ENCODE measurements around the gene HRH3.

Gene HRH3

DNA sequence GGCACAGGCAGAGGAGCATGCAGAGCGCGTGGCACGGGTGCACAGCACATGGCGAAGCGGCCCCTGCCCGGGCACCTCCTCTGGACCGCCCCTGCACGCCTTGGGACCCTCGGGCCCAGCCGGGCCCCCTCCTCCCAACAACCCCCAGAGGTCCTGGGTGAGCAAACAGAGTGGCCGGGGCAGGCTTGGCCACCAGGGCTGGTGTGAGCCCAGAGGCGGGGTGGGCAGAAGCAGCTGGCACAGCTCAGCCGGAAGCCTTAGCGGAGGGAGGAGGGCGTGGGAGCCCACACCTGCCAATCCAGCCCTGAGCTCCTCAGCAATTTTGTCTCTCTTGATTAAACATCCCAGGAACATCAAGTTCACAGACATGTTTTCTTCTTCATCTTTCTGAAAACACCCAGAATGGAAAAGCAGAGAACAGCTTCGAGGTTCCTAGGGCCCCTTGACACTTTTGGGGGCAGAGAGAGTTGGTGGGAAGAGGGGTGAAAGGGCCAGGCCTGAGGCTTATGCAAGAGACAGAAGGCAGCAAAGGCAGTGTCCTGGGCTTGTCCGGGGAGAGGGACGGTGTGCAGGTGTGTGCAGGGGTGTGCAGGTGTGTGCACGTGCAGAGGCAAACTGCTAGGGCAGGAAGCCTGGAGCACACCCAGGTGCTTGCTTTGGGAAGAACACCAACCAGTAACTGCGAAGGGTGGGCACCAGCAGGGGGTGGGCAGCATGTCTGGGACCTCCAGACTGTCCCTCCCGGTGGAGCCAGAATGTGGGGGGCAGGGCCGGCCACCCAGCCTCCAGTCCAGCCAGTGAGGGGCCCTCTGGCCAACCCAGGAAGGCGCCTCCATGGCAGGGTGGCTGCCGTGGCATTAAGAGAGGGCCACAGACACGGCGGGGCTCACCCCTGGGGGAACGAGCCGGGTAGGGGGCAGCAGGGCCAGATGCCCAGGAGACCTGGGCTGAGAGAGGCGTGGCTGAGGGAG lies 4.8 kb downstream of the HRH3 start:
- DNase-seq, result no peak

DNA sequence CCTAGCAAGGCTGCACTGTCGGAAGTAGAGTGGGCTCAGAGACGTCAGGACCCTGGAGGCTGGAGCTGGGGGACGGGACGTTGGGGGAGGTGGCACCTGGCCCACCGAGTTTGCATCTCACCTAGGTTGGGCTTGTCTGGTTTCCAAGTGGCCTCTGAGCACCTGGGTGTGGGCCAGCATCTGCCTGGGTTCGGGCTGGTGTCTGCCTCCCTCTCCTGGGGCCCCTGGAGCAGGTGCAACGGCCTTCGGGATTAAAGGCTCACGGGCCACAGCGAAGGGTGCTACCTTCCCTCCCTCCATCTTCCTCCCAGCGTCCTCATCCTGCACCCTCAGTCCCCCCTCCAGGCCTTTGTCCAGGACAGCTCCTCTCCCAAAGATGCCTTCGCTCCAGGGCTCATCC lies 6.0 kb downstream of the HRH3 start:
- DNase-seq, result no peak

DNA sequence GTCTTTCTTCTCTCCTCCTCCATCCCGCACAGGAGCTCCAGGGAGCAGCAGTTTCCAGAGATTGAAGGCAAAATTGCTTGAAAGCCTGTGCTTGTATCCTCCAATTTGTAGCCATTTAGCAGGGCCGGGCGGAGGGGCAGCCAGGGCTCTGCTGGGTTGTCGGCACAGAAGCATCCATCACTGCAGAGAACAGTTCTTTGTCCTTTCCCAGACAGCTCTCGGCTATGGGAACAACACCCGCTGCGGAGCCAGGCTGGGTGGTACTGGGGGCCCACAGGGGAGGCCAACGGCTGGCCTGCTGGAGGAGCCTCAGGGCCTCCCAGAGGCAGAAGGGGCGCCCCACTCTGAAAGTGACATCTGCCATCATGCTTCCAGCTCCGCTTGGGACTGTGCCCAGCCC lies 7.8 kb downstream of the HRH3 start:
- DNase-seq, result no peak

DNA sequence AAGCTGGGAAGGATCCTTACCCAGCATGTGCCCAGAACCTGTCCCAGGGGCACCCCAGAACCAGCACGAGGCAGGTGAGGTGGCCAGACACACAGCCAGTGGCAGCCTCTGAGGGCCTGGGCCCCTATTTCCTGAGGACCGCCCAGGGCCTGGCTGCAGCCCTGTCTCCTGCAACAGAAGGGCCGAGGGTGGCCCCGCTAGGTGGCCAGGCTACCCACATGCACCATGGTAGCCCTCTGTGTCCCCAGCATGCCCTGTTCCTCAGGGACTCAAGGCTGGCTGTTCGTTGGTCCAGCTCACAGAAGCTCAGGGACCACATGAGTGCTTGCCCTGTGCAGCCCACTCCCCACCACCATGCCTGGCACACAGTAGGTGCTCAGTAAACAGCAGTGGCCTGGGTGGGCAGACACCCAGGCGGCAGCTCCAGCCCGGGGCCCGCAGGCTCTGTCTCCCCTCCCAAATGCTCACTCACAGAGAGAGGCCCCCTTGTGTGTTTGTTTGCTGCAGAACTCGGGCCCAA lies 8.2 kb downstream of the HRH3 start:
- no peak for DNase-seq

DNA sequence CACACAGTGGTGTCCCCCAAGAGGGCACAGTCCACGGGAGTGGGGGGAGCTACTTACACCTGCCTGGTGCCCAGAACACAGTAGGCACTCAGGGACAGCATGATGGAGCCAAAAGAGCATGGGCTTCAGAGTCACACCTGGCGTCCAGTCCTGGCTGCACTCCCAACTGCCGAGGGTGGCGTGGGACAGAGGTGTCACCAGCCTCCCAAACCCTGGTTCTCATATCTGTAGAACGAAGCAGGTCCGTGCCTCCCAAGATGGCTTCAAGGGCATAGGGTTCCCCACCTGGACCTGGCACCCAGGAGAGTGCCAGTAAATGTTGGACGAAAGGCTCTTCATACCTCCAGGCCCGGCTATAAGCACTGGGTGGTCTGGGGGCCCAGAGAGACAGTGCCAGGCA lies 8.9 kb downstream of the HRH3 start:
- no peak for DNase-seq

DNA sequence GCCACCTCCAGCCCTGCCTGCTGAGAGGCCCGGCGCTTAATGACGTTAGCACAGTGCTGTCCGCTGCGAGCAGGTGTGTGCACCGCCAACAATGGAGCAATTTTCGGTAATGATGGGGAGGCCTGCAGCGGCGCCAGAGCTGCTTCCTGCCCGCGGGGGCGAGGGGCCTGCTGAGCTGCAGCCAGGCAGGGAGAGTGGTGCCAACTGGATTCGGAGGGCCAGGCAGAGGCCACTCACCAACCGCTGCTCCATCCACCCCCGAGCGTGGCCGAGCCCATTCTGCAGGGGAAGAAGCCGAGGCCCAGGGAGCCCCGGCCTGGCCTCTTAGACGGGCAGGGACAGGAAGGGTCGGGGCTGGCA lies 9.6 kb downstream of the HRH3 start:
- DNase-seq, result no peak

DNA sequence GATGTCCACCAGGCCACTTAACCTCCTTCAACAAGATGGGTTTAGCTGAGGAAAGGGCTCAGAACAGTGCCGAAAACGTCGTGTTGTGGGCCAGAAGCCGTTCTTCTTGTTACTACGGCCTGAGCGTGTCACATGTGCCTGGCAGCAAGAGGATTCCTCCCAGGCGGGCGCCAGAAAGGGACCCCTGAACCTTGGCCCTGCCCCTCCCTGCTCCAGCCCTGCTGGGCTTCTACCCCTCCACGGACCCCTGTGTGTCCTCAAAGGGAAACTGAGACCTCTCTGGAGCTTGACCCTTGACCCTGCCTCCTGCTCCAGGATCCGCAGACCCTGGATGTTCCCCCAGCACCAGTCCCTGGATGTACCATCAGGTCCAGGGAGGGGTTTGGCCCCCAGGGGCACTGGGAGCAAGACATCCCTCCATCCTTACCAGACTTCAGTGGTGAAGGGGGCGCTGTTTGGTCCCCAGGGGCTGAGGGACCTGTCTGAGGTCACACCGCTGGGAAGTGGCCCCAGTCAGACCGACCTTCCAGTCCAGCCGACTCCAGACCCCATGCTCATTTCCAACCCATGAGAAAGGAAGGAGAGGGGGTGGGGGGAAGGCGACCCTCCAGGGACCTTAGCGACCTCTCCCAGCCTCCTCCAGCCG lies 10.1 kb downstream of the HRH3 start:
- DNase-seq, result no peak

DNA sequence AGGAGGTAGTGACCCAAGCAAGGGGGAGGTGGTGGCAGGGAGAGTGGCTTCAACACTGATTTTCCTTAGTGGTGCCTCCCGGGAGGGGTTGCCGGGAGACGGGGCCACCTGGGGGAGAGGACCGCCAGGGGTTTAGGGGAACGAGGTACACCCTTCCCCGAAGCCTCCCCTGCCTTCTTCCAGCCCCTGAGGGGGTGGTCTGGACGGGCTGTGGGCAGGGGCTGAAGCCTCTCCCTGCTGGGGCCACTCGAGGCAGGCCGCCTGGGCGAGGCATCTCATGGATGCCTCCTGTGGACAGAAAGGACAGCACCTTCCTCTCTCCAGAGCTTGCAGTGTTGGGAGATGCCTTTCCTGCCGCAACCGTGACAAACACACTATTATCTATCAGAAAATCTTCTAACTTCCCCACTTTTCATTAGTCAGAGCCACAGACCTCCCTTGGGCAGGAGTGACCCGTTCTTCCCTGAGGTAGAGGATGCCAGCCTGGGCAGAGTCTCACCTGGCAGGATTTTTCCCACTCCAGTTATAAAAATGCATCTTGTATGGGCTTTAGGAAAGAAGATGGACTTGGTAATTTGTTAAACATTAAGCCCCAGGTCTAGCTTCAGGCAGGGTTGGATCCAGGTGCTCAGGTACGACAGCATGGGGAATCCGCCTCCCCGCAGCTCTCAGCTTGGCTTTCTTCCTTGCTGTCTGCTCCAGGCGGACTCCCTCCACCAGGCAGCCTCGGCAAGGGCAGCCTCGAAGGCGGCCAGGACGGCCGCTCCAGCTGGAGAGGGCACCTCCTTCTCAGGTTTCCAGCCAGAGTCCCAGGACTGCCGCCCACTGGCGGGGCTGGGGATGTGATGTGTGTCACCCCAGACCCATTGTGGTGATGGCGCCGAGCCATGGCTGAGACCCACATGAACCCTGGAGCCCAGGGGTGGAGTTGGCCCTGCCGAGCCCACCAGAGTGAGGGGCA lies 11.0 kb downstream of the HRH3 start:
- DNase-seq, result no peak

DNA sequence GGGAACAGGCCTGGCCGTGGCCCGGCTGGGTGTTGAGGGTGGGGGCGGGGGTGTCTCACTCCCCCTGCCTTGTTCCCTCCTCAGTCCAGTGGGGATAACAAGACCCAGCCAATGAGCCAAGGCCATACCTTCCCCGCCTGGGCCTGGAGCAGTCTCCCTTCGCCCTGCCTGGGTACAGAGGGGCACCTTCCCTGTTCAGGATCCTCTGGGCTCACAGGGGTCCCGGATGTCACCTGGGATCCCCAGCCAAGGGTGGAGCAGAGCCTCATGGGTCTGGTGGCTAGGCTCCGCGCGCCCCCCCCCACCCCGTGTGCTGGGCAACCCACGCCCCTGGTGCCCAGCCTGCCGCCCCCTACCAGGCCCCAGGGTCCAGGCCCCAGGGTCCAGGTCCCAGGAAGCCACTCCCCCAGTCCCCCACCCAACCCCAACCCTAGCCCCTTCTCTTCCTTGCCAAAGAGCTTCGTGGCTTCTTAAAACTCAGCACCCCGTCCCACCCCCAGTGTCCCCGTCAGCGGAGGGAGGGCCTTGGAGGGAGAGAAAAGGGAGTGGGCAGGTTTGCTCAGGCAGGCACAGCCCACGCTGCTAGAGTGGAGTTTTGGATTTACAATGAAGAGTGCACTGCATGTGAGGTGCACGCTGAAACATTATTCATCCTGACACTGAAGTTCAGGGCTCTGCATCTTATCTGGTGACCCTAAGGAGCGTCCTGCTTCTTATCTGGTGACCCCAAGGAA lies 11.8 kb downstream of the HRH3 start:
- no peak for DNase-seq

DNA sequence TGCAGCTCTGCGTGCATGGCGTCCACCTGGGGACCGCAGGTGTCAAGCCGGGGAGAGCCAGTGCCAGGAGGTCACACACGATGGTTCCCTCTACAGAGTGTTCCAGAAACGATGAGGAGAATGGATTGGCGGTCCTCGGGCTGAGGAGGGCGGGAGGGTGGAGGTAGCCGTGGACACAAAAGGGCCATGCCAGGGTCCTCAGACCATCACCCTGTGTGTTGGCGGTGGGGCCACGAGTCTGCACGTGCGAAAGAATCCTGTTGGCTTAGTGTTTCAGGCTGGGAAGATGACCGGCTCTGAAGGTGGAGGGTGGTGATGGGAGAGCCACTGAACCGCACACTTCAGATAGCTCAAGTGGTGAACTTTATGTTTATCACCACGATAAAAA lies 13.7 kb downstream of the HRH3 start:
- DNase-seq, result no peak

DNA sequence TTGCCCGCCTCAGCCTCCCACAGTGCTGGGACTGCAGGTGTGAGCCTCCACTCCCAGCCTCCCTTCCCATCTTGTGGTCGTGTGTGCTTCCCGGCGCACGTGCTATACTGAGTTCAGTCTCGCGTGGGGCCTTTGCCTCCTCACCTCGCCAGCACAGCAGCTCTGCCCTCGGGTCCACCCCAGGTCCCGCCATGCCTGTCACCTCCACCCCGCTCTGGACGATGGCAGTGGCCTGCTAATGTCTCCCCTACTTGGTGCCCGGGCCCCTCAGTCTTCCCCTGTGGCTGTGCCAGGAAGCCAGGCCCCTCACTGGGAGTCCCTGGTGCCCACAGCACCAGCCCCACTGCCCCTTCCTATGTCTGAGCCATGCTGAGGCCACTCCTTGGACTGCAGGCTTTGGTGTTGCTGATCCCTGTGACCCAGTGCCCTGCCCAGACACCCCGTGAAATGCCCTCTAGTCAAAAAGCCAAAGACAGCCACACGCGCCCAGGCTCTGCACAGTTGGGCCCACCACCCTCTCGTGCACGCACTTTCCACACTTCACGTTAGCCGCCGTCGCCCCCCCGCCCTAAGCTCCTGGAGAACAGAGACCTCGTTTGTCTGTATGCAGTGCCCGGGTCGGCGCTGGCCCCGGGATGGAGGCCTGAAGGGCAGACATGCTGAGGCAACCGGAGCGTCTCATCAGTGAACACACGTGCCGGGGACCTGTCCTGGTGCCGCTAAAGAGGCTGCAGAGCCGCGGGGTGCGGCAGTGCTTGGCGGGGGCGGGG lies 14.3 kb downstream of the HRH3 start:
- no peak for DNase-seq

DNA sequence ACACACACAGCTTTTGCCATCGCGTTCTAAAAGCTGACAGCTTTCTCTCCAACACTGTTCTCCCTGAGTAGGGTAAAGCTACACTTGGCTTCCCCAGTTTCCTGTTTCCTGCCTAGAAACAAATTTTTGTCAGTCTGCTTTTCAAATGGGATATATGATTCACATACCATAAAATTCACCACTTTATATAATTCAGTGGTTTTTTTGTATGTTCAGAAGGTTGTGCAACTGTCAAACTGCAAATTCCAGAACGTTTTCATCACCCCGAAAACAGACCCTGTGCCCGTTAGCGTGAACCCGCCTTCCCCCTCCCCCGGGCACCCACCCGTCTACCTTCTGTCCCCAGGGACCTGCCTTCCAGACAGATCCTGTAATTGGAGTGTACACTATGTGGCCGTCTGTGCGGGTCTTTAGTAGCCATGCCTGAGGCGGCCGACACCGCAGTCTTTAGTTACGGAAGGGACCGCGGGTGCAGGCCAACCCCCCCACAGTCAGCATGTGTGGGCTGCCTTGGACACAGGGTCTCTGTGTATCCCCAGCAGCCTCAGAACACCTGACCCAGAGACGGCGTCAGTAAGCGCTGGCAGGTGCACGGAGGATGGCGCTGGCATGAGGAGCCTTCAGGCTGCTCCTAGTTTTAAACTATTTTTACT lies 16.6 kb downstream of the HRH3 start:
- no peak for DNase-seq

DNA sequence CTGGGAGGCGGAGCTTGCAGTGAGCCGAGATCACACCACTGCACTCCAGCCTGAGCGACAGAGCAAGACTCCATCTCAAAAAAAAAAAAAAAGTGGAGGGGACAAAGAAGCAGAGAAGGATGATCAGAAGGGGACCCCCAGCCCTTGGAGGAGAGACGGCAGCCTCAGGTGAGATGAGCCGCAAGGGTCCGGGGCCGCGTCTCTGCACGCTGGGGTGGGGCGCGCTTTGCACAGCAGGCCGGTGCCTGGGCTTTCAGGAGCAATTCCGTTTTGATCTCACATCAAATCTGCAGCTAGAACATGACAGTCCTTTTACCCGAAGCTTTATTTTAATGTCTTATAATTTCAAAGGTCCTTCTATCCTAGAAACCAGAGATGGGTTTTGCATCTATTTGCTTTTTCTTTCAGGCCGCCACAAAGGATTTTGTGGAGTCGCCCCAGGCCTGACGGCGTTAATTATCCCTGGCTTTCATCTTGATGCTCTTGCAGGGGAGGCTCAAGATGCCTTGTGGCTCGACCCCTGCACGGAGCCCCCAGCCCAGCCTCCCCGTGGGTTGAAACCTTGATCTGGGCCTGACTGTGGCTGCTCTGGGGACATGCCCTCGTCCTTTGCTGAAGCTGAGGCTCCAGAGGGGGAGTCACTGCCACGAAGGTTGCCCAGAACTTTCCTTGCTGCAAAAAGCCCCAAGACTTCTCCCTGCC lies 17.3 kb downstream of the HRH3 start:
- DNase-seq, result no peak

DNA sequence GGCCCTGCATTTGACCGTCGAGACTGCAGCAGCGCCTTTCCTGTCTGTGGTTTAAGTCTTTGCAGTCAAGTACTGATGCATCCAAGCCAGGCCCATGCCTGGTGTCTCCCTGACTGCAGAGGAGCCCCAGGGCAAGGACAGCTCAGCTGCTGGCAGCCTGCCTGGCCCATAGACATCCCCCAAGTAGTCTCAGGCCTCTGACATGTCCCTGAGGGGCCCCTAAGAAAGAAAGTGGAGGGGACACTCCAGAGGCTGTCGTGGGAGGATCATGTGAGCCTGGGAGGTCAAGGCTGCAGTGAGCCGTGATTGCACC lies 18.0 kb downstream of the HRH3 start:
- DNase-seq, result no peak

DNA sequence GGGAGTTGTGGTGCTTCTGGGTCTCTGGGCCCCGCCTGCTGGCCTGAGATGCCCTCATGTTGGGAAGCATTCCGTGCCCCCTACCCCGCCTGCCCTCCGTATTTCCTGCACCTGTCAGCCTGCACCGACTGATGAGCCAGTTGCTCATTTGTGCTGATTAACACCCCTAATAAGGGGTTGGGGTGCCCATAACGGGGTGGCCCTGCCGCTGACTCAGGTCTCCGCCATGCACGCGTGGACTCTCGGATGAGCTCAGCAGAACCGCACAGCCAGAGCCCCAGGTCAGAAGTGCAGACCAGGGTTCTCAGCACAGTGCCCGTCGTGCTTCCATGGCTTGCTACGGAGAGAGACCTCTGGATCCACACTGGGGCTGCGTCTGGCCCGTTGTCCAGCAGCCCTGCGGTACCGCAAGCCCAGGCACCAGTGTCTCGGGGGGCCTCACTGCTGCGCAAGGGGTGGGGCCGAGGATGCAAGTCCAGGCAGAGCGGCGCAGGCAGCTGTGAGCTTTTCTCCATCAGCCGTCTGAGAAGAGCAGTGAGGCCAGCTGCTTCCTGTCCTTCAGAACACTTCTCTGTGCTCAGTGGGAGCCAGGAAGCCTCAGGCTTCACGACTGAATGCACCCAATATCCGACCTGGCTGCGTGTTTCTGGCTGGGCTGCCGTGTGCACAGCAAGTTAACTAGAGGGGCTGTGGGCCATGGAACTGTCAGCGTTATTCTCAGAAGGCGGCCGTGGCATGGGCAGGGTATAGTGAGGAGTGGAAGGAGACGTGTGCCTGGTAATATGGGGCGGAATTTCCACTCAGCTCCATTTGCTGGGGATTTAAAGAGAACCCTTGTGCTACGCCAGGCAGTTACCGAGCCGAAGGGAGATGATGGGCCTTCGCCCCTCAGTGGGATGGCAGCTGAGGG lies 18.6 kb downstream of the HRH3 start:
- DNase-seq, result no peak

DNA sequence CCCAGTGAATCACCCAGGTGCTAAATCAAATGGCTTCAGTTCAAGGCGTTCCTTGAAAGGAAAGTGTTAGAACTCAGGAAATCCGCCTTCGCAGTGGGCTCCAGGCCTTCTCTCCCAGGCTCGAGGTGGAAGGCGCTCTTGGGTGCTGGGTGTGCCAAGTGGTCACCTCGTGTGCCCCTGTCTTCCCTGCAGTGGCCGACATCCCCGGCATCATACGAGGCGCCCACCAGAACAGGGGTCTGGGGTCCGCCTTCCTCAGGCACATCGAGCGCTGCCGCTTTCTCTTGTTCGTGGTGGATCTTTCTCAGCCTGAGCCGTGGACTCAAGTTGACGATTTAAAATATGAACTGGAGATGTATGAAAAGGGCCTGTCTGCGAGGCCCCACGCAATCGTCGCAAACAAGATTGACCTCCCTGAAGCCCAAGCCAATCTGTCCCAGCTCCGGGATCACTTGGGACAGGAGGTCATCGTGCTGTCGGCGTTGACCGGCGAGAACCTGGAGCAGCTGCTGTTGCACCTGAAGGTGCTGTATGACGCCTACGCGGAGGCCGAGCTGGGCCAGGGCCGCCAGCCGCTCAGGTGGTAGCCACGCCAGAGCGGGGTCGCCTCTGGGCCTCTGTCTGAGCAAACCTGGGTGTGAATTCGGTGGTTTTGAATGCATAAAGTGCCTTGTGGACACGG lies 19.4 kb downstream of the HRH3 start:
- DNase-seq, result no peak

DNA sequence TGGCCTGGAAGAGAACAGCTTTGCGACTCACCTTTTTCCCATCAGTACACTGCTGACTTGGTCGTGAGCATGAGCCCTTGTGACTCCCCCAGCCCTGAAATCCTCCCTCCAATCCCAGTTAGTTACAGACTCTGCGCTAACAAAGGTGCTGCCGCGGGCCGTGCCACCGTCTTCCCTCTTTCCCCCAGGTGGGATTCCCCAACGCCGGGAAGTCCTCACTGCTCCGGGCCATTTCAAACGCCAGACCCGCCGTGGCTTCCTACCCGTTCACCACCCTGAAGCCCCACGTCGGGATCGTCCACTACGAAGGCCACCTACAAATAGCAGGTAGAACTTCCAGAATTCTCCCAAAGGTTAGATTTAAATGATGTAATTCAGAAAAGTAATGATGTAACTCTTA lies 21.1 kb downstream of the HRH3 start:
- DNase-seq, result no peak

DNA sequence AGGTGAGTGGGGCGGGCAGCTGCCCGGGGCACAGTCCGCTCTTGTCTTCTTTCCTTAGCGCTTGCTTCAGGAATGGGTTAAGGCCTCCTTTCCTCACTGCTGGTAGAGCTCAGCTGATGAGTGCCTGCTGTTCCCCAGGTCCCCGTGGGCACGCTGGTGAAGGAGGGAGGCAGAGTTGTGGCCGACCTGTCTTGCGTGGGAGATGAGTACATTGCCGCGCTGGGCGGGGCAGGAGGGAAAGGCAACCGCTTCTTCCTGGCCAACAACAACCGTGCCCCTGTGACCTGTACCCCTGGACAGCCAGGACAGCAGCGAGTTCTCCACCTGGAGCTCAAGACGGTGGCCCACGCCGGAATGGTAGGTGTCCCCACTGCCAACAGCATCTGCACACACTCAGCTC lies 21.6 kb downstream of the HRH3 start:
- no peak for DNase-seq

DNA sequence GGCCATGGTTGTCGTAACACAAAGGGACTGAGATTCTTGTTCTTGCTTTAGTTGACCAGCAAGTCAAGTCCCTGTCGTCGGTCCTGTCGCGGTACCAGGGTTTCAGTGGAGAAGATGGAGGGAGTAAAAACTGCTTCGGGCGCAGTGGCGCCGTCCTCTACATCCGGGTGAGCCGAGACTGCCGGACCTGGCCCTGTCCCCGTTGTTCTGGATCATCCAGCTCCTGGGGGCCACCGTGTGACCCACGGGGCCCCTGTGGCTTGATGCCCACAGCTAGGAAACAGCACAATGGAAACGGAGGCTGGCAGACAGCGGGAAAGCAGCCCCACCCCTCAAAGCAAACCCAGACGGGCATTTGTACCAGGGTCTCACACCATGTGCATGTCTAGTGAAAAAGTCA lies 22.3 kb downstream of the HRH3 start:
- DNase-seq, result no peak
